SK-N-SH treated with all-trans-retinoic acid at 6 μM for 48 hours (cell line): Measurements from ENCODE around the gene TTYH3.
A peak's percentile ranks its signal among the peaks of the same experiment; 100 is the strongest.

Experiments
- ATAC-seq: fragments of 200-7000 bp; cut with Tn5 transposase; 3 replicates; pipeline ENCODE4 v1.9.1; 2020; ENCODE audit warnings: mild to moderate bottlenecking, moderate library complexity
- ARNTL ChIP-seq: fragments of 450-650 bp; formaldehyde crosslinking; IDR thresholded peaks from 2 replicates; pipeline ENCODE4 v1.5.0; 2020; ENCODE audit warnings: low read depth, mild to moderate bottlenecking, moderate library complexity, borderline replicate concordance
- BACH2 ChIP-seq: fragments of 250-450 bp; sonication (Bioruptor Pico); IDR thresholded peaks from 2 replicates; pipeline ENCODE4 v1.9.0; 2021; ENCODE audit warnings: mild to moderate bottlenecking, borderline replicate concordance
- CREB5 ChIP-seq: fragments of 250-450 bp; sonication (Bioruptor Pico); IDR thresholded peaks from 2 replicates; pipeline ENCODE4 v1.5.1; 2020; ENCODE audit warnings: low read depth, mild to moderate bottlenecking, moderate library complexity
- CSRNP3 ChIP-seq: fragments of 250-450 bp; sonication (Bioruptor Pico); IDR thresholded peaks from 2 replicates; pipeline ENCODE4 v1.5.1; 2021; ENCODE audit warnings: mild to moderate bottlenecking, moderate library complexity
- ESRRG ChIP-seq: fragments of 250-450 bp; sonication (Bioruptor Pico); IDR thresholded peaks from 2 replicates; pipeline ENCODE4 v1.6.1; 2021; ENCODE audit warnings: mild to moderate bottlenecking
- GLIS3 ChIP-seq: fragments of 250-450 bp; sonication (Bioruptor Pico); IDR thresholded peaks from 2 replicates; pipeline ENCODE4 v1.5.0; 2020; ENCODE audit warnings: mild to moderate bottlenecking, moderate library complexity
- ISL1 ChIP-seq: fragments of 250-450 bp; sonication (Bioruptor Pico); IDR thresholded peaks from 2 replicates; pipeline ENCODE4 v2.1.2; 2022; ENCODE audit warnings: mild to moderate bottlenecking, moderate library complexity
- OSR1 ChIP-seq: fragments of 250-450 bp; sonication (Bioruptor Pico); IDR thresholded peaks from 2 replicates; pipeline ENCODE4 v1.8.0; 2022; ENCODE audit warnings: moderate library complexity, mild to moderate bottlenecking, inconsistent platforms
- PATZ1 ChIP-seq: fragments of 250-450 bp; sonication (Bioruptor Pico); IDR thresholded peaks from 2 replicates; pipeline ENCODE4 v1.8.0; 2020; ENCODE audit warnings: mild to moderate bottlenecking, moderate library complexity, borderline replicate concordance
- POU6F1 ChIP-seq: fragments of 250-450 bp; sonication (Bioruptor Pico); IDR thresholded peaks from 2 replicates; pipeline ENCODE4 v1.8.0; 2021; ENCODE audit warnings: low read depth, mild to moderate bottlenecking, moderate library complexity, borderline replicate concordance
- PPARA ChIP-seq: fragments of 250-450 bp; sonication (Bioruptor Pico); IDR thresholded peaks from 2 replicates; pipeline ENCODE4 v1.5.0; 2020; ENCODE audit warnings: mild to moderate bottlenecking, borderline replicate concordance
- RARB ChIP-seq: fragments of 250-450 bp; sonication (Bioruptor Pico); IDR thresholded peaks from 2 replicates; pipeline ENCODE4 v1.8.0; 2021; ENCODE audit warnings: mild to moderate bottlenecking, moderate library complexity
- SNAI2 ChIP-seq: fragments of 250-450 bp; sonication (Bioruptor Pico); IDR thresholded peaks from 2 replicates; pipeline ENCODE4 v1.5.0; 2020; ENCODE audit warnings: mild to moderate bottlenecking, moderate library complexity
- TCF4 ChIP-seq: fragments of 250-450 bp; sonication (Bioruptor Pico); IDR thresholded peaks from 2 replicates; pipeline ENCODE4 v1.8.0; 2021; ENCODE audit warnings: mild to moderate bottlenecking, moderate library complexity, borderline replicate concordance
- TOX ChIP-seq: fragments of 250-450 bp; sonication (Bioruptor Pico); IDR thresholded peaks from 2 replicates; pipeline ENCODE4 v1.8.0; 2021; ENCODE audit warnings: mild to moderate bottlenecking, moderate library complexity, borderline replicate concordance
- TSHZ2 ChIP-seq: fragments of 250-450 bp; sonication (Bioruptor Pico); IDR thresholded peaks from 2 replicates; pipeline ENCODE4 v1.5.0; 2020; ENCODE audit warnings: mild to moderate bottlenecking, moderate library complexity
- ZC3H10 ChIP-seq: fragments of 250-450 bp; sonication (Bioruptor Pico); IDR thresholded peaks from 2 replicates; pipeline ENCODE4 v1.5.1; 2021; ENCODE audit warnings: mild to moderate bottlenecking, moderate library complexity
- ZFP3 ChIP-seq: fragments of 250-450 bp; sonication (Bioruptor Pico); IDR thresholded peaks from 2 replicates; pipeline ENCODE4 v1.5.0; 2020; ENCODE audit warnings: mild to moderate bottlenecking, moderate library complexity
- ZFP30 ChIP-seq: fragments of 450-650 bp; formaldehyde crosslinking; IDR thresholded peaks from 2 replicates; pipeline ENCODE4 v1.5.0; 2022; ENCODE audit warnings: mild to moderate bottlenecking, moderate library complexity
- ZNF70 ChIP-seq: fragments of 450-650 bp; formaldehyde crosslinking; IDR thresholded peaks from 2 replicates; pipeline ENCODE4 v1.5.0; 2020; ENCODE audit warnings: mild to moderate bottlenecking, moderate library complexity
- ZNF8 ChIP-seq: fragments of 450-650 bp; formaldehyde crosslinking; IDR thresholded peaks from 2 replicates; pipeline ENCODE4 v1.5.0; 2020; ENCODE audit warnings: mild to moderate bottlenecking, moderate library complexity

The TTYH3 gene

GRCh38 chr7:2639181-2639681 is 7.4 kb downstream of the TTYH3 start:
- TF ChIP-seq ZNF70 (no peak), PPARA (no peak), ARNTL (CRISPR knock-in tag) (no peak), OSR1 (no peak), ZC3H10 (CRISPR knock-in tag) (no peak), ISL1 (CRISPR knock-in tag) (no peak)
- ATAC-seq: no peak

- TF ChIP-seq ZFP3 (CRISPR knock-in tag) (no peak), ARNTL (CRISPR knock-in tag) (no peak), ZNF8 (CRISPR knock-in tag) (no peak), CSRNP3 (CRISPR knock-in tag) (no peak), OSR1 (no peak), BACH2 (CRISPR knock-in tag) (no peak), GLIS3 (CRISPR knock-in tag) (no peak), SNAI2 (CRISPR knock-in tag) (no peak), ESRRG (no peak), TOX (CRISPR knock-in tag) (no peak), ZC3H10 (CRISPR knock-in tag) (no peak), ISL1 (CRISPR knock-in tag) (no peak)
- ATAC-seq: no peak
These were observed 8.1 kb downstream of the TTYH3 start for GRCh38 chr7:2639695-2640481.

- ATAC-seq: no peak
- TF ChIP-seq CREB5 (CRISPR knock-in tag) (no peak), ESRRG (no peak), ZFP30 (CRISPR knock-in tag) (no peak), TCF4 (CRISPR knock-in tag) (no peak), ZC3H10 (CRISPR knock-in tag) (no peak), OSR1 (no peak), ARNTL (CRISPR knock-in tag) (no peak), ZNF70 (no peak), PPARA (no peak), ISL1 (CRISPR knock-in tag) (no peak), RARB (no peak), SNAI2 (CRISPR knock-in tag) (no peak), TOX (CRISPR knock-in tag) (no peak), PATZ1 (CRISPR knock-in tag) (no peak), TSHZ2 (no peak)
These were observed 8.7 kb downstream of the TTYH3 start for GRCh38 chr7:2640482-2640830.

- TF ChIP-seq POU6F1 (CRISPR knock-in tag) (no peak), ZNF8 (CRISPR knock-in tag) (no peak), ARNTL (CRISPR knock-in tag) (no peak), ESRRG (no peak), TOX (CRISPR knock-in tag) (no peak), CREB5 (CRISPR knock-in tag) (no peak)
- TF ChIP-seq, all 23 proteins: peak for 0
- ATAC-seq: peak; percentile 26
These were observed 9.1 kb downstream of the TTYH3 start for GRCh38 chr7:2640846-2641316.
